NCI-H2196 (cell line): Measurements from ENCODE around the gene C1orf174.
A peak's percentile ranks its signal among the peaks of the same experiment; 100 is the strongest.
"Not testable (repeated sequence)": the region's sequence is repeated elsewhere in the genome, so short reads cannot be mapped to it uniquely, and the experiment has no call there.

Source experiments
- DNase-seq: peaks from one replicate; lab custom pipeline; 2025; ENCODE audit not compliant: unreplicated experiment; lab: John Stamatoyannopoulos, UW

Gene C1orf174

GRCh38 chr1:3926956-3927355 lies 26.9 kb upstream of the C1orf174 start:
- DNase-seq = no peak

GRCh38 chr1:3925762-3926161 lies 25.7 kb upstream of the C1orf174 start:
- DNase-seq = no peak

- DNase-seq = no peak
Measured at GRCh38 chr1:3925256-3925655, 25.2 kb upstream of the C1orf174 start.

- peak; percentile 59 for DNase-seq
Measured at GRCh38 chr1:3924825-3925220, 24.8 kb upstream of the C1orf174 start.

- DNase-seq = no peak
Measured at GRCh38 chr1:3924186-3924824, 24.2 kb upstream of the C1orf174 start.

GRCh38 chr1:3923378-3924185 lies 23.5 kb upstream of the C1orf174 start:
- no peak for DNase-seq

GRCh38 chr1:3922851-3923250 lies 22.8 kb upstream of the C1orf174 start:
- DNase-seq = peak; percentile 53

- DNase-seq = peak; percentile 93
Measured at GRCh38 chr1:3922201-3922725, 22.2 kb upstream of the C1orf174 start.

GRCh38 chr1:3921765-3922164 lies 21.7 kb upstream of the C1orf174 start:
- peak; percentile 68 for DNase-seq

- no peak for DNase-seq
Measured at GRCh38 chr1:3919706-3920105, 19.6 kb upstream of the C1orf174 start.

GRCh38 chr1:3918966-3919611 lies 19.0 kb upstream of the C1orf174 start:
- no peak for DNase-seq

GRCh38 chr1:3918359-3918758 lies 18.3 kb upstream of the C1orf174 start:
- not testable (repeated sequence) for DNase-seq

- no peak for DNase-seq
Measured at GRCh38 chr1:3917761-3918160, 17.7 kb upstream of the C1orf174 start.

- no peak for DNase-seq
Measured at GRCh38 chr1:3915551-3916121, 15.6 kb upstream of the C1orf174 start.

- no peak for DNase-seq
Measured at GRCh38 chr1:3914911-3915310, 14.8 kb upstream of the C1orf174 start.

GRCh38 chr1:3914331-3914851 lies 14.3 kb upstream of the C1orf174 start:
- DNase-seq = no peak

- DNase-seq = no peak
Measured at GRCh38 chr1:3912809-3913685, 13.0 kb upstream of the C1orf174 start.

- no peak for DNase-seq
Measured at GRCh38 chr1:3911981-3912808, 12.1 kb upstream of the C1orf174 start.
